IMR-90 (cell line): ENCODE results near the gene SBSN. TPM values are rescaled to one million over a fixed set of nuclear protein-coding genes. Genes with fewer than 3 reads are reported as not detected.

Source experiments
- ATAC-seq: fragments of 200-7000 bp; cut with Tn5 transposase; 2 replicates; pipeline ENCODE4 v1.9.1; 2020; ENCODE audit warnings: low read depth, mild to moderate bottlenecking, moderate library complexity
- BruUV-seq: library from RNA; stranded (reverse); fragments of 400-500 nt; replicated peaks from 2 replicates; lab custom pipeline; 2021; lab: Mats Ljungman, UMichigan
- CTCF ChIA-PET: fragments of 300-600 bp; formaldehyde crosslinking; extraction: SDS; loops from one replicate; lab custom pipeline; 2021; ENCODE audit warnings: antibody characterized with exemption; lab: Yijun Ruan, JAX
- POLR2A ChIA-PET: fragments of 300-600 bp; sonication (Branson Sonifier 250); formaldehyde crosslinking; loops from one replicate; lab custom pipeline; 2022; ENCODE audit warnings: antibody characterized with exemption; ENCODE audit not compliant: unreplicated experiment; lab: Charles Lee
- DNase-seq: peaks from one replicate; pipeline ENCODE4 v3.0.0; 2013
- H2AFZ ChIP-seq: replicated peaks from 2 replicates; pipeline ENCODE3; 2013; ENCODE audit warnings: low read length, mild to moderate bottlenecking; ENCODE audit not compliant: poor library complexity
- H2AK5ac ChIP-seq: 2 replicates; pipeline ENCODE4 v1.6.1; 2013; ENCODE audit warnings: low read depth, low read length, inconsistent platforms
- H2AK9ac ChIP-seq: replicated peaks from 2 replicates; pipeline ENCODE3; 2013; ENCODE audit warnings: mild to moderate bottlenecking, low read depth, low read length, moderate library complexity; ENCODE audit not compliant: poor library complexity
- H2BK120ac ChIP-seq: 2 replicates; pipeline ENCODE4 v1.6.1; 2013; ENCODE audit warnings: low read depth, low read length, inconsistent platforms
- H2BK15ac ChIP-seq: 3 replicates; pipeline ENCODE4 v1.6.1; 2013; ENCODE audit warnings: low read depth, low read length, inconsistent platforms
- H2BK20ac ChIP-seq: 2 replicates; pipeline ENCODE4 v1.6.1; 2013; ENCODE audit warnings: low read depth, mild to moderate bottlenecking, inconsistent platforms, low read length, moderate library complexity
- H2BK5ac ChIP-seq: 2 replicates; pipeline ENCODE4 v1.6.1; 2013; ENCODE audit warnings: mild to moderate bottlenecking, low read depth, low read length, inconsistent platforms; ENCODE audit not compliant: poor library complexity, severe bottlenecking
- H3K14ac ChIP-seq: replicated peaks from 2 replicates; pipeline ENCODE4 v1.6.1; 2013; ENCODE audit warnings: low read depth, low read length, inconsistent platforms
- H3K18ac ChIP-seq: 2 replicates; pipeline ENCODE4 v1.6.1; 2013; ENCODE audit warnings: low read depth, low read length, control low read depth
- H3K23ac ChIP-seq: 2 replicates; pipeline ENCODE4 v1.6.1; 2013; ENCODE audit warnings: low read depth, low read length, inconsistent platforms
- H3K27ac ChIP-seq: 2 replicates; pipeline ENCODE4 v1.5.1; 2013; ENCODE audit warnings: mild to moderate bottlenecking, control low read depth, low read length; ENCODE audit not compliant: insufficient read depth
- H3K27me3 ChIP-seq: 2 replicates; pipeline ENCODE4 v1.6.1; 2013; ENCODE audit warnings: low read length; ENCODE audit not compliant: control insufficient read depth, insufficient read depth
- H3K36me3 ChIP-seq: 2 replicates; pipeline ENCODE4 v1.6.1; 2013; ENCODE audit warnings: low read length, mixed read lengths; ENCODE audit not compliant: control insufficient read depth, insufficient read depth
- H3K4ac ChIP-seq: 2 replicates; pipeline ENCODE4 v1.6.1; 2013; ENCODE audit warnings: low read depth, low read length, inconsistent platforms
- H3K4me1 ChIP-seq: 2 replicates; pipeline ENCODE4 v1.6.1; 2013; ENCODE audit warnings: low read length, mixed read lengths; ENCODE audit not compliant: control insufficient read depth, insufficient read depth
- H3K4me2 ChIP-seq: 2 replicates; pipeline ENCODE4 v1.6.1; 2013; ENCODE audit warnings: low read depth, mild to moderate bottlenecking, control low read depth, low read length, moderate library complexity
- H3K4me3 ChIP-seq: 2 replicates; pipeline ENCODE4 v1.5.1; 2013; ENCODE audit warnings: low read depth, mild to moderate bottlenecking, control low read depth, low read length, moderate library complexity; ENCODE audit not compliant: insufficient read depth
- H3K56ac ChIP-seq: 2 replicates; pipeline ENCODE4 v1.6.1; 2013; ENCODE audit warnings: low read length, inconsistent platforms; ENCODE audit not compliant: insufficient read depth; ENCODE audit errors: extremely low read depth
- H3K79me1 ChIP-seq, 2 experiments: 2 replicates each; pipeline ENCODE4 v1.6.1; 2013; ENCODE audit warnings: low read length in 2 of 2, inconsistent platforms in 1 of 2, low read depth in 1 of 2
- H3K9ac ChIP-seq: 2 replicates; pipeline ENCODE4 v1.6.1; 2013; ENCODE audit warnings: low read depth, low read length, control low read depth
- H3K9me1 ChIP-seq: 2 replicates; pipeline ENCODE4 v1.6.1; 2013; ENCODE audit warnings: low read length, inconsistent platforms; ENCODE audit not compliant: insufficient read depth
- H3K9me3 ChIP-seq: 2 replicates; pipeline ENCODE4 v1.6.1; 2013; ENCODE audit warnings: low read length; ENCODE audit not compliant: control insufficient read depth, insufficient read depth
- H4K20me1 ChIP-seq: 2 replicates; pipeline ENCODE4 v1.6.1; 2013; ENCODE audit warnings: low read length, inconsistent platforms; ENCODE audit not compliant: insufficient read depth
- H4K5ac ChIP-seq: 2 replicates; pipeline ENCODE4 v1.6.1; 2013; ENCODE audit warnings: mild to moderate bottlenecking, low read depth, low read length, control low read depth
- H4K8ac ChIP-seq, 2 experiments: 2 replicates each; pipeline ENCODE4 v1.6.1; 2013; ENCODE audit warnings: low read depth in 2 of 2, low read length in 2 of 2, control low read depth in 1 of 2, inconsistent platforms in 1 of 2
- H4K91ac ChIP-seq: 2 replicates; pipeline ENCODE4 v1.6.1; 2013; ENCODE audit warnings: low read depth, low read length, inconsistent platforms; ENCODE audit not compliant: insufficient read depth
- CEBPB ChIP-seq: IDR thresholded peaks from 2 replicates; pipeline ENCODE4 v1.6.1; 2012; ENCODE audit warnings: low read depth, low read length, improper control_type of control experiment
- MAFK ChIP-seq: IDR thresholded peaks from 2 replicates; pipeline ENCODE4 v1.6.1; 2012; ENCODE audit warnings: low read depth, low read length, improper control_type of control experiment
- WGBS, 2 experiments: methylation state at CpG; one replicate each; pipeline versions ENCODE4 v1.1.5 to v1.1.7; 2013; ENCODE audit warnings: missing lambda C conversion rate in 2 of 2; ENCODE audit not compliant: insufficient read length in 1 of 2; ENCODE audit errors: extremely low coverage in 2 of 2; 5-methylcytosine and 5-hydroxymethylcytosine counted together
- dilution Hi-C: fragments of 300-500 bp; cut with HindIII; formaldehyde crosslinking; loops from one replicate; pipeline ENCODE4 v1.14.3; 2018; ENCODE audit warnings: low sequenced_read_pairs; ENCODE audit not compliant: unreplicated experiment
- in situ Hi-C: fragments of 300-500 bp; cut with MboI; formaldehyde crosslinking; loops from 3 replicates; pipeline ENCODE4 v1.14.3; 2019; ENCODE audit warnings: low sequenced_read_pairs, inconsistent platforms, mixed read lengths
- intact Hi-C: fragments of 100-400 bp; cut with micrococcal nuclease; formaldehyde crosslinking; loops from 2 replicates; pipeline ENCODE4 v1.10.0; 2022
- polyA plus RNA-seq, 3 experiments: library from polyadenylated mRNA; depleted of rRNA; stranded (reverse); fragments of >200 nt; gene quantifications; 2 replicates each; pipeline ENCODE4 v1.2.3, GENCODE V29; 2012; ENCODE audit warnings: low replicate concordance in 1 of 3
- total RNA-seq: library from RNA; depleted of rRNA; stranded (reverse); fragments of >200 nt; gene quantifications from 2 replicates; pipeline ENCODE4 v1.2.3, GENCODE V29; 2012

SBSN gene
- total and polyA plus RNA-seq, 2 of the 4 experiments (the other 2 are of a cell fraction), result 0.72 to 6.4 TPM

- Histone ChIP-seq H2AFZ (no peak overlapping the region), H3K9me1 (no peaks in the 10 kb centered on the region; the same call in 1 of the 2 replicates), H3K4me2 (no peak overlapping the region), H3K14ac (no peak overlapping the region), H3K4me1 (no peaks in the 10 kb centered on the region), H3K9me3 (no peaks in the 10 kb centered on the region), H3K18ac (no peak overlapping the region), H2BK120ac (no peak overlapping the region), H2BK15ac (no peak overlapping the region), H3K4ac (no peak overlapping the region), H3K36me3 (no peaks in the 10 kb centered on the region), H3K4me3 (no peak overlapping the region), H3K27me3 (peaks cover 43% of the 10 kb centered on the region), H4K8ac (no peak overlapping the region), H2AK5ac (no peak overlapping the region), H4K5ac (no peak overlapping the region), H3K23ac (no peak overlapping the region), H2BK5ac (no peak overlapping the region), H4K20me1 (no peaks in the 10 kb centered on the region), H2BK20ac (no peak overlapping the region), H3K56ac (no peak overlapping the region), H3K9ac (no peak overlapping the region), H3K27ac (no peak overlapping the region), H2AK9ac (no peak overlapping the region), H4K91ac (no peak overlapping the region), H3K79me1 (no peaks in the 10 kb centered on the region)
- BruUV-seq, result no TSS peak
- ChIA-PET POLR2A (no interaction called here), CTCF (no interaction called here)
- DNase-seq (no peak), ATAC-seq (no peak)
- intact Hi-C loops, result no loop called here
- TF ChIP-seq CEBPB (peak; percentile 17; the same call in 1 of the 2 replicates), MAFK (no peak)
- in situ Hi-C loops, result no loop called here
- dilution Hi-C loops, result no loop called here
- WGBS, 2 experiments, result 92% methylated on average over 5 of the region's 15 CpGs; no CpG with 5 or more reads in 1 of the 2 experiments
Measured at GRCh38 chr19:35501684-35502083, 26.4 kb downstream of the SBSN start.
